ENCODE data around the gene CIAO1.

Gene CIAO1

DNA sequence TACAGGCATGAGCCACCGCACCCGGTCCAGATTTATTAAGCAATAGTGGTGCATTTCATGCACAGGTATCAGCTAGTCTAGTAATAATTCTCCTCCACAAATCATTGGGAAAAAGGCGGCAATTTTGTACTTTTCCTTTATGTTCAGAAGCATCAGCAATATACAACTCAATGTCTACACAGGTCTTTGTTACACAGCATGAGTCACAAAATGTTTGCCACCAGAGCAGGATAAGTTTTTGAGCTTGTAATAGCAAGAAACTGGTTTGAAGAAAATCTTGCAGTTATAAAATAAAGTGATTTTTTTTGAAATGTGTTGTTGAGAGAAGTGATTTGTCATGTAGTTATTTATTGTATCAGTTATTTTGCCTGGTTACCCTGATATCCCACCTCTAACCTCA, 54.3 kb downstream of the CIAO1 start:
- Histone ChIP-seq H3K9ac (ENCODE audit: low read length) (peak overlapping the region; percentile 80), H3K4me2 (ENCODE audit: low read depth, low read length, poor library complexity, severe bottlenecking) (peak overlapping the region; percentile 75), H3F3A (ENCODE audit: insufficient read depth) (peaks cover 14% of the 10 kb centered on the region), H3K4me3 (ENCODE audit: insufficient read depth, low read length, poor library complexity, severe bottlenecking) (peak overlapping the region; percentile 66), H4K20me1 (ENCODE audit: low read depth, low read length) (no peaks in the 10 kb centered on the region), H3K27ac (ENCODE audit: low read depth, low read length) (peak overlapping the region; percentile 84), H3K9me2 (replicated peaks; ENCODE audit: insufficient read depth, low read length) (no peaks in the 10 kb centered on the region), H3K9me3 (ENCODE audit: insufficient read depth, low read length) (no peaks in the 10 kb centered on the region), H3K27me3 (ENCODE audit: low read length) (no peaks in the 10 kb centered on the region), H3K36me3 (ENCODE audit: low read length) (no peaks in the 10 kb centered on the region), H3K79me2 (ENCODE audit: insufficient read depth, low read length) (peaks cover 31% of the 10 kb centered on the region), H2AFZ (ENCODE audit: low read depth, low read length, severe bottlenecking) (peak overlapping the region; percentile 35)
- TF ChIP-seq, protein P1, sequence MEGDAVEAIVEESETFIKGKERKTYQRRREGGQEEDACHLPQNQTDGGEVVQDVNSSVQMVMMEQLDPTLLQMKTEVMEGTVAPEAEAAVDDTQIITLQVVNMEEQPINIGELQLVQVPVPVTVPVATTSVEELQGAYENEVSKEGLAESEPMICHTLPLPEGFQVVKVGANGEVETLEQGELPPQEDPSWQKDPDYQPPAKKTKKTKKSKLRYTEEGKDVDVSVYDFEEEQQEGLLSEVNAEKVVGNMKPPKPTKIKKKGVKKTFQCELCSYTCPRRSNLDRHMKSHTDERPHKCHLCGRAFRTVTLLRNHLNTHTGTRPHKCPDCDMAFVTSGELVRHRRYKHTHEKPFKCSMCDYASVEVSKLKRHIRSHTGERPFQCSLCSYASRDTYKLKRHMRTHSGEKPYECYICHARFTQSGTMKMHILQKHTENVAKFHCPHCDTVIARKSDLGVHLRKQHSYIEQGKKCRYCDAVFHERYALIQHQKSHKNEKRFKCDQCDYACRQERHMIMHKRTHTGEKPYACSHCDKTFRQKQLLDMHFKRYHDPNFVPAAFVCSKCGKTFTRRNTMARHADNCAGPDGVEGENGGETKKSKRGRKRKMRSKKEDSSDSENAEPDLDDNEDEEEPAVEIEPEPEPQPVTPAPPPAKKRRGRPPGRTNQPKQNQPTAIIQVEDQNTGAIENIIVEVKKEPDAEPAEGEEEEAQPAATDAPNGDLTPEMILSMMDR (IDR thresholded peaks at IDR 0.05; ENCODE audit: insufficient read depth, low read length, poor library complexity, severe bottlenecking) = no peak
- no peak for TF ChIP-seq EZH2phosphoT487 (conservative IDR thresholded peaks at IDR 0.05; ENCODE audit: low read length)

DNA sequence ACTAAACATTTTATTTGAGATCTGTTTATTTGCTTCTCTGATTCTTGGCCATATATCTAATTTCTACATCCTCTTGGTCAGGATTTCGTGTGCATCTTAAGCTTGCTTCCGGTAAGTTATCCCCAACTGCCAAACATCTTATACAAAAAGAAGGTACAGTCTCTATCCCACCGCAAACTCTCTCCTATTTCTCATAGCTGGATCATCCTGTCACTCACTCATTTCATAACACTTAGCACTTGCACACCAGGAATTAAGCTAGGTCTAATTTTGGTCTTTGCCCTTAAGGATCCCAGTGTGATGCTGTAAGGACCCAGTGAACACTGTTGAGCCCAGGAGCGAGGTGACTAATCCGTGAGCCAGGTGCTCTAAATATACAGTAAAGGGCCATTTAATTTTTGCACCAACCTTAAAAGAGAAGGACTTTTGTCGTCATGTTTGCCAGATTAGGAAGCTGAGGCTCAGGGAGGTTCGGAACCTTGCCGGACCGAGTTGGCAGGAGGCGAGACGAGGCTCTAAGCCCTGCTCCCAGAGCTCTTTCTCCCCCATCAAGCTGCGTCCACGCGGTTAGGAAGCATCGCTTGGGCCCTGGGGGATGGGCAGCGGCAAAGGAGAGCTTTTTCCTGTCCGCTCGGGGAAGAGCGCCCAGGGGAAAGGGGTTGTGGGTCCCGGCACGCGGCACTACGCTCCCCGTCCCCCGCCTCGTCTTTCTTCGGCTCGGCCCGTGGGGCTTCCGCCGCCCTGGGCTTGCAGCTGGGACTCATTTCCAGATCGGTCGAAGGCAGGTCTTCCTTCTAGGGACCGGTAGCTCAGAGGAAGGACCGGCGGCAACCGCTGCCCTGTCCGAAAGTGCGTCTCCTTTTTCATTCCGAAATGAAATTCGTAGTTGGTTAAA, 55.0 kb downstream of the CIAO1 start:
- TF ChIP-seq, protein P1 (IDR thresholded peaks at IDR 0.05; ENCODE audit: insufficient read depth, low read length, poor library complexity, severe bottlenecking) = no peak
- TF ChIP-seq EZH2phosphoT487 (conservative IDR thresholded peaks at IDR 0.05; ENCODE audit: low read length) = no peak
- H3K9me2 ChIP-seq (replicated peaks; ENCODE audit: insufficient read depth, low read length) = no peaks in the 10 kb centered on the region
- H2AFZ ChIP-seq (ENCODE audit: low read depth, low read length, severe bottlenecking) = peak overlapping the region; percentile 35
- H3F3A ChIP-seq (ENCODE audit: insufficient read depth) = peaks cover 14% of the 10 kb centered on the region
- H3K27me3 ChIP-seq (ENCODE audit: low read length) = no peaks in the 10 kb centered on the region
- peak overlapping the region; percentile 75 for H3K4me2 ChIP-seq (ENCODE audit: low read depth, low read length, poor library complexity, severe bottlenecking)
- no peaks in the 10 kb centered on the region for H4K20me1 ChIP-seq (ENCODE audit: low read depth, low read length)
- peak overlapping the region; percentile 66 for H3K4me3 ChIP-seq (ENCODE audit: insufficient read depth, low read length, poor library complexity, severe bottlenecking)
- no peaks in the 10 kb centered on the region for H3K9me3 ChIP-seq (ENCODE audit: insufficient read depth, low read length)
- H3K36me3 ChIP-seq (ENCODE audit: low read length) = no peaks in the 10 kb centered on the region
- H3K79me2 ChIP-seq (ENCODE audit: insufficient read depth, low read length) = peaks cover 37% of the 10 kb centered on the region
- peak overlapping the region; percentile 80 for H3K9ac ChIP-seq (ENCODE audit: low read length)
- H3K27ac ChIP-seq (ENCODE audit: low read depth, low read length) = peak overlapping the region; percentile 84
